ENCODE results near the gene CAPG. TPM values are rescaled to one million over a fixed set of nuclear protein-coding genes. Genes with fewer than 3 reads are reported as not detected.

CAPG gene
- total RNA-seq, 2 experiments from 2014 or later = 8.1 to 9.8 TPM

- H4K20me1 ChIP-seq (ENCODE audit: insufficient read depth, low read length) = no peaks in the 10 kb centered on the region
- TF ChIP-seq CTCF (conservative IDR thresholded peaks at IDR 0.05; ENCODE audit: low read length) (no peak), EZH2phosphoT487 (IDR thresholded peaks at IDR 0.05; ENCODE audit: borderline replicate concordance, low read depth, low read length) (no peak)
Measured at GRCh38 chr2:85347599-85347998, 62.6 kb downstream of the CAPG start.

More at GRCh38 chr2:85347599-85347998, 62.6 kb downstream of the CAPG start:
- H2AFZ ChIP-seq (ENCODE audit: low read length) = no peak overlapping the region
- H3K27ac ChIP-seq (ENCODE audit: low read depth, low read length, poor library complexity, severe bottlenecking) = no peak overlapping the region
- no peak for DNase-seq (ENCODE audit: low spot score)
- no peaks in the 10 kb centered on the region for H3K79me2 ChIP-seq (ENCODE audit: insufficient read depth, low read depth, low read length)
- H3K4me1 ChIP-seq (ENCODE audit: insufficient read depth, low read length, poor library complexity, severe bottlenecking) = peaks cover 1% of the 10 kb centered on the region
- intact Hi-C loops (cut with micrococcal nuclease; ENCODE audit: unreplicated experiment) = no loop called here
- H3K36me3 ChIP-seq (ENCODE audit: insufficient read depth, low read length) = peaks cover 40% of the 10 kb centered on the region; the same call in 1 of the 2 replicates
- H3K4me2 ChIP-seq (ENCODE audit: low read length) = no peak overlapping the region
- CTCF ChIA-PET (ENCODE audit: unreplicated experiment) = no interaction called here
- H3K9me3 ChIP-seq (ENCODE audit: low read length) = no peaks in the 10 kb centered on the region
- POLR2A ChIA-PET = no interaction called here
- no peaks in the 10 kb centered on the region for H3K9me2 ChIP-seq (ENCODE audit: insufficient read depth, low read length)
- H3K4me3 ChIP-seq (ENCODE audit: low read depth, low read length, poor library complexity, severe bottlenecking) = no peak overlapping the region
- no TSS peak for BruUV-seq (replicated peaks)

Small RNAs within 50 kb of the gene (small RNA-seq; reads per million reads assigned to genes)
- gene AC062037.1 = not detected
- gene AC062037.2 = not detected
- not detected for gene RF00019
- gene RN7SL113P = not detected
- gene RN7SL251P = not detected

Other genes starting within 250 kb of the CAPG start
- gene TGOLN2, start 82.4 kb downstream of the CAPG start, total RNA-seq (2014; rRNA removed; shearing (Covaris generic)) = 74.4 and 78.6 TPM in 2 replicates
- gene TGOLN2, start 82.4 kb downstream of the CAPG start, total RNA-seq (2022) = 76.9 and 86.6 TPM in 2 replicates
- gene RETSAT, start 55.8 kb downstream of the CAPG start, total RNA-seq (2014; rRNA removed; shearing (Covaris generic)) = 5.9 and 14.1 TPM in 2 replicates
- gene RETSAT, start 55.8 kb downstream of the CAPG start, total RNA-seq (2022) = 19.2 and 19.9 TPM in 2 replicates
- 12.0 and 22.1 TPM in 2 replicates for gene ELMOD3, start 55.6 kb downstream of the CAPG start, total RNA-seq (2014; rRNA removed; shearing (Covaris generic))
- gene ELMOD3, start 55.6 kb downstream of the CAPG start, total RNA-seq (2022) = 18.5 and 21.8 TPM in 2 replicates
- 0.35 and 0.82 TPM in 2 replicates for gene SH2D6, start 8.3 kb upstream of the CAPG start, total RNA-seq (2014; rRNA removed; shearing (Covaris generic))
- 2.6 and 3.5 TPM in 2 replicates for gene SH2D6, start 8.3 kb upstream of the CAPG start, total RNA-seq (2022)
- gene MAT2A, start 128.8 kb upstream of the CAPG start, total RNA-seq (2014; rRNA removed; shearing (Covaris generic)) = 336 and 350 TPM in 2 replicates
- 462 and 466 TPM in 2 replicates for gene MAT2A, start 128.8 kb upstream of the CAPG start, total RNA-seq (2022)
- 16.5 and 33.3 TPM in 2 replicates for gene GGCX, start 151.1 kb upstream of the CAPG start, total RNA-seq (2014; rRNA removed; shearing (Covaris generic))
- 32.5 and 32.8 TPM in 2 replicates for gene GGCX, start 151.1 kb upstream of the CAPG start, total RNA-seq (2022)
- gene VAMP8, start 167.2 kb upstream of the CAPG start, total RNA-seq (2014; rRNA removed; shearing (Covaris generic)) = 112 and 156 TPM in 2 replicates
- gene VAMP8, start 167.2 kb upstream of the CAPG start, total RNA-seq (2022) = 152 and 160 TPM in 2 replicates
- 0.54 and 3.0 TPM in 2 replicates for gene VAMP5, start 174.1 kb upstream of the CAPG start, total RNA-seq (2014; rRNA removed; shearing (Covaris generic))
- 3.8 and 3.9 TPM in 2 replicates for gene VAMP5, start 174.1 kb upstream of the CAPG start, total RNA-seq (2022)
- gene RNF181, start 185.4 kb upstream of the CAPG start, total RNA-seq (2014; rRNA removed; shearing (Covaris generic)) = 98.4 and 179 TPM in 2 replicates
- 95.1 and 97.8 TPM in 2 replicates for gene RNF181, start 185.4 kb upstream of the CAPG start, total RNA-seq (2022)
- gene TMEM150A, start 192.3 kb upstream of the CAPG start, total RNA-seq (2014; rRNA removed; shearing (Covaris generic)) = 0.92 TPM in 1 of 2 replicates, not detected in the other
- 0.74 and 1.1 TPM in 2 replicates for gene TMEM150A, start 192.3 kb upstream of the CAPG start, total RNA-seq (2022)
- gene C2orf68, start 201.7 kb upstream of the CAPG start, total RNA-seq (2014; rRNA removed; shearing (Covaris generic)) = 62.0 and 86.7 TPM in 2 replicates
- gene C2orf68, start 201.7 kb upstream of the CAPG start, total RNA-seq (2022) = 86.2 and 96.1 TPM in 2 replicates
- 76.2 and 79.8 TPM in 2 replicates for gene USP39, start 205.8 kb upstream of the CAPG start, total RNA-seq (2014; rRNA removed; shearing (Covaris generic))
- 74.5 and 83.2 TPM in 2 replicates for gene USP39, start 205.8 kb upstream of the CAPG start, total RNA-seq (2022)